ENCODE measurements around the gene FARP1. TPM values are rescaled to one million over a fixed set of nuclear protein-coding genes. Genes with fewer than 3 reads are reported as not detected.

Gene FARP1
- polyA plus RNA-seq, 1 of the 3 experiments (the other 2 are of a cell fraction) = 12.0 TPM

GRCh38 chr13:98225036-98225940, 82.4 kb downstream of the FARP1 start (continued):
- TF ChIP-seq USF2 (IDR thresholded peaks at IDR 0.05; ENCODE audit: borderline replicate concordance, low read depth, low read length) = no peak

- no peak for TF ChIP-seq MEF2A (IDR thresholded peaks at IDR 0.05; ENCODE audit: borderline replicate concordance, low read depth)
- TF ChIP-seq YY1 (IDR thresholded peaks at IDR 0.05; ENCODE audit: low read depth) = no peak
- no peak for TF ChIP-seq MAX (IDR thresholded peaks at IDR 0.05; ENCODE audit: low read depth)
- no peak for TF ChIP-seq PBX3 (IDR thresholded peaks at IDR 0.05)
- no peak for TF ChIP-seq NRF1 (IDR thresholded peaks at IDR 0.05; ENCODE audit: low read depth, low read length)
- TF ChIP-seq SMC3 (IDR thresholded peaks at IDR 0.05; ENCODE audit: low read depth, low read length) = no peak
- no peak for TF ChIP-seq FOXM1 (IDR thresholded peaks at IDR 0.05; ENCODE audit: low read depth)
- no peak for TF ChIP-seq RCOR1 (IDR thresholded peaks at IDR 0.05; ENCODE audit: low read length)
- TF ChIP-seq ZBTB33 (IDR thresholded peaks at IDR 0.05; ENCODE audit: borderline replicate concordance, low read depth) = no peak
- TF ChIP-seq FOXJ3 (CRISPR knock-in tag; IDR thresholded peaks at IDR 0.05) = no peak
- TF ChIP-seq JUND (IDR thresholded peaks at IDR 0.05) = no peak
- ChIA-PET CTCF (no interaction called here), POLR2A (no interaction called here)
- Histone ChIP-seq H3K27ac (ENCODE audit: low read depth in 2 of 2, low read length in 1 of 2) (no peak overlapping the region), H3K4me1 (ENCODE audit: control insufficient read depth in 1 of 2, insufficient read depth in 2 of 2, low read depth in 1 of 2, low read length in 1 of 2) (peaks cover 8 to 13% of the 10 kb centered on the region in 2 experiments; a peak in 3 of 4 replicates), H3F3A (replicated peaks; ENCODE audit: insufficient read depth) (peaks cover 8% of the 10 kb centered on the region), H3K27me3 (ENCODE audit: insufficient read depth) (no peaks in the 10 kb centered on the region), H3K4me2 (no peak overlapping the region), H3K79me2 (ENCODE audit: insufficient read depth) (peaks cover 21% of the 10 kb centered on the region), H2AFZ (ENCODE audit: low read depth) (no peak overlapping the region), H3K9ac (no peak overlapping the region), H3K9me2 (no peaks in the 10 kb centered on the region), H4K20me1 (ENCODE audit: insufficient read depth) (no peaks in the 10 kb centered on the region), H3K36me3 (replicated peaks in 1 of 2; ENCODE audit: control insufficient read depth in 1 of 2, insufficient read depth in 2 of 2, low read length in 1 of 2) (peaks cover 0 to 3% of the 10 kb centered on the region in 2 experiments), H3K9me3 (no peaks in the 10 kb centered on the region), H3K4me3 (ENCODE audit: low read depth in 2 of 2, low read length in 1 of 2) (no peak overlapping the region)
- DNase-seq = no peak
- 90% methylated on average over 5 of the region's 5 CpGs for WGBS (ENCODE audit: low lambda C conversion rate)
Measured at GRCh38 chr13:98226496-98226895, 83.6 kb downstream of the FARP1 start.
